Muscle layer of duodenum (tissue), 2 donors: ENCODE results near the gene LAIR2.
"Not testable (repeated sequence)": the region's sequence is repeated elsewhere in the genome, so short reads cannot be mapped to it uniquely, and the experiment has no call there.

ENCODE experiments used
- H3K27ac ChIP-seq: one replicate; pipeline ENCODE4 v1.7.0; 2013; ENCODE audit warnings: mild to moderate bottlenecking, low read length
- H3K27me3 ChIP-seq: one replicate; pipeline ENCODE4 v1.7.0; 2013; ENCODE audit warnings: low read depth, mild to moderate bottlenecking, control low read depth, low read length
- H3K36me3 ChIP-seq, 2 donors: one replicate each; pipeline ENCODE4 v1.7.0; 2013; ENCODE audit warnings: low read length in 2 of 2, control low read depth in 1 of 2, mild to moderate bottlenecking in 1 of 2; ENCODE audit not compliant: insufficient read depth in 2 of 2, control insufficient read depth in 1 of 2
- H3K4me1 ChIP-seq, 2 donors: one replicate each; pipeline ENCODE4 v1.7.0; 2013; ENCODE audit warnings: low read length in 2 of 2, mild to moderate bottlenecking in 2 of 2, control low read depth in 1 of 2, moderate library complexity in 1 of 2; ENCODE audit not compliant: insufficient read depth in 2 of 2, control insufficient read depth in 1 of 2
- H3K4me3 ChIP-seq, 2 donors: one replicate each; pipeline ENCODE4 v1.7.0; 2013; ENCODE audit warnings: low read length in 2 of 2, low read depth in 1 of 2, mild to moderate bottlenecking in 1 of 2
- H3K9me3 ChIP-seq, 2 donors: one replicate each; pipeline ENCODE4 v1.7.0; 2013; ENCODE audit warnings: low read length in 2 of 2, control low read depth in 1 of 2, mild to moderate bottlenecking in 1 of 2; ENCODE audit not compliant: control insufficient read depth in 1 of 2
- donor health status: healthy.

Gene LAIR2

GRCh38 chr19:54466110-54466480, 36.5 kb upstream of the LAIR2 start:
- H3K4me1 ChIP-seq, result peaks cover 11 to 33% of the 10 kb centered on the region in 2 donors
- not testable (repeated sequence) for H3K27ac ChIP-seq, H3K27me3 ChIP-seq, H3K9me3 ChIP-seq, H3K4me3 ChIP-seq
- H3K36me3 ChIP-seq, result peaks cover 0 to 11% of the 10 kb centered on the region in 2 donors

- peak overlapping the region; percentile 85 for H3K27ac ChIP-seq
- no peaks in the 10 kb centered on the region for H3K36me3 ChIP-seq
- H3K4me3 ChIP-seq, result peak overlapping the region in 1 of 2 donors; percentile 23
- H3K4me1 ChIP-seq, result peaks cover 7 to 11% of the 10 kb centered on the region in 2 donors
- no peaks in the 10 kb centered on the region for H3K27me3 ChIP-seq
- H3K9me3 ChIP-seq, result no peaks in the 10 kb centered on the region
Measured at GRCh38 chr19:54469496-54469934, 33.1 kb upstream of the LAIR2 start.

GRCh38 chr19:54470276-54470887, 32.2 kb upstream of the LAIR2 start:
- Histone ChIP-seq H3K27me3 (no peaks in the 10 kb centered on the region), H3K27ac (peak overlapping the region; percentile 85), H3K36me3 (no peaks in the 10 kb centered on the region), H3K4me1 (peaks cover 7 to 11% of the 10 kb centered on the region in 2 donors), H3K9me3 (no peaks in the 10 kb centered on the region), H3K4me3 (peak overlapping the region; percentile 48 to 61)

DNA sequence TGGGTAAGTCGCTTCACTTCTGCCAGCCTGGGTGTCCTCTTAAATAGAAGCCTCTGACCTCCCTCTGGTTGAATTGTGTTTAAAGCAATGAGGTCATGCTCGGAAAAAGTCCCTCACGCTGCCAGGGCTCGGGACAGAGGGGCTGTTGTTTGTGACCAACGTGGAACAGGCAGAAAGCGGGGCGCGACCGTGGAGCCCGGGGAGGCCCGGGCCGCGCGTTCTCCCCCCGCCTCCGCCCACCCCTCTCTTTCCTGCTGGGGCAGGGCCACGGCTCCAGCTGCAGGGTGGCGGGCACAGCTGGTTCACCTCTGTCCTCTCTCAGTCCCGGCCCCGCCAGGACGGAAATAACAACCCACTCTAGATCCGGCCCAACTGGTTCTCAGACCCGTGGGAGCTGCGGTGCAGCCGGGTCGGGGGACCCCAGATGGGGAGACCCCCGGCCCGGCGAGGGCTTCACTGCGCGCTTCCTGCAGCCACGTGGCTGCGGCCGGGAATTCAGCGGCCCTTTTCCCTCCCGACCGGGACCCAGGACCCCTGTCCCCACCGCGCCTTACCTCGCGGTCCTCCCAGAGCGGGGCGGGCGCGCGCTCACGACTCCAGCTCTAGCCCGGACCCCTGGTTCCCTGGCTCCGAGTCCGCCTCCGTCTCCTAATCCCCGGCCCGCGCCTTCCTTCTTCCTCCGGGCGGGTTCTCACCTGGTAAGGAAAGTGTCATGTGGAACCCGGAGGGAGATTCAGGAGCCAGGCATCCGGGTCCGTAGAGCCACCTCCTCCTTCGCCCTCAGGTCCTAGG, 31.4 kb upstream of the LAIR2 start:
- no peaks in the 10 kb centered on the region for H3K27me3 ChIP-seq
- peak overlapping the region; percentile 85 for H3K27ac ChIP-seq
- H3K4me1 ChIP-seq, result peaks cover 7 to 11% of the 10 kb centered on the region in 2 donors

GRCh38 chr19:54473071-54473891, 29.4 kb upstream of the LAIR2 start, which contains the start of gene CDC42EP5:
TSS of gene CDC42EP5 (minus strand) at chr19:54473296. CDS start at chr19:54465547, 7,749 bp downstream.
- H3K27me3 ChIP-seq, result no peaks in the 10 kb centered on the region
- no peaks in the 10 kb centered on the region for H3K9me3 ChIP-seq
- H3K4me3 ChIP-seq, result peak within 1 kb of the TSS; percentile 43 to 44

More for the DNA sequence above, 31.4 kb upstream of the LAIR2 start:
- Histone ChIP-seq H3K36me3 (no peaks in the 10 kb centered on the region), H3K4me3 (peak overlapping the region; percentile 48 to 61), H3K9me3 (no peaks in the 10 kb centered on the region)

GRCh38 chr19:54473892-54474372, 28.7 kb upstream of the LAIR2 start:
- Histone ChIP-seq H3K9me3 (no peaks in the 10 kb centered on the region), H3K36me3 (no peaks in the 10 kb centered on the region), H3K27ac (peak overlapping the region; percentile 77), H3K4me3 (peak overlapping the region in 1 of 2 donors; percentile 43), H3K4me1 (peaks cover 7 to 11% of the 10 kb centered on the region in 2 donors), H3K27me3 (no peaks in the 10 kb centered on the region)

More at GRCh38 chr19:54473071-54473891, 29.4 kb upstream of the LAIR2 start, which contains the start of gene CDC42EP5:
- H3K27ac ChIP-seq, result peak within 1 kb of the TSS; percentile 77
- peaks cover 7 to 11% of the 10 kb centered on the region in 2 donors for H3K4me1 ChIP-seq
- no peaks in the 10 kb centered on the region for H3K36me3 ChIP-seq

DNA sequence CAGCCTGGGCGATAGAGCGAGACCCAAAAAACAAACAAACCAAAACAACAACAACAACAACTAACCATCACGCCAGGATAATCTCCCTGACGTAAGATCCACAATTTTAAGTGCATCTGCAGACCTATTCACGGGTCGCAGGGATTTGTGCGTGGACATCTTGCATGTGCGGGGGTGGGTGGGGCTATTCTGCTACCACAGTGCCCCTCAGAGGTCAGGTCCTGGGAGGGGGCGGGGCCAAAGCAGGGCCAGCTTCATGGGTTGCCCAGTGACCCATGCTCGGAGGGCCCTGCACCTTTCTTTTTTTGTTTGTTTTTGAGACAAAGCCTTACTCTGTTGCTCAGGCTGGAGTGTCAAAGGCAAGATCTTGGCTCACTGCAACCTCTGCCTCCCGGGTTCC, 26.9 kb upstream of the LAIR2 start:
- Histone ChIP-seq H3K27me3 (no peaks in the 10 kb centered on the region), H3K4me1 (peaks cover 2 to 7% of the 10 kb centered on the region in 2 donors), H3K4me3 (no peak overlapping the region), H3K36me3 (no peaks in the 10 kb centered on the region), H3K27ac (no peak overlapping the region), H3K9me3 (no peaks in the 10 kb centered on the region)

- Histone ChIP-seq H3K27me3 (no peaks in the 10 kb centered on the region), H3K36me3 (no peaks in the 10 kb centered on the region), H3K27ac (no peak overlapping the region), H3K9me3 (no peaks in the 10 kb centered on the region), H3K4me3 (no peak overlapping the region), H3K4me1 (no peaks in the 10 kb centered on the region)
Measured at GRCh38 chr19:54477650-54478049, 25.0 kb upstream of the LAIR2 start.

- Histone ChIP-seq H3K27me3 (no peaks in the 10 kb centered on the region), H3K36me3 (no peaks in the 10 kb centered on the region), H3K27ac (no peak overlapping the region), H3K9me3 (no peaks in the 10 kb centered on the region), H3K4me1 (no peaks in the 10 kb centered on the region), H3K4me3 (no peak overlapping the region)
Measured at GRCh38 chr19:54478677-54479266, 23.9 kb upstream of the LAIR2 start.

DNA sequence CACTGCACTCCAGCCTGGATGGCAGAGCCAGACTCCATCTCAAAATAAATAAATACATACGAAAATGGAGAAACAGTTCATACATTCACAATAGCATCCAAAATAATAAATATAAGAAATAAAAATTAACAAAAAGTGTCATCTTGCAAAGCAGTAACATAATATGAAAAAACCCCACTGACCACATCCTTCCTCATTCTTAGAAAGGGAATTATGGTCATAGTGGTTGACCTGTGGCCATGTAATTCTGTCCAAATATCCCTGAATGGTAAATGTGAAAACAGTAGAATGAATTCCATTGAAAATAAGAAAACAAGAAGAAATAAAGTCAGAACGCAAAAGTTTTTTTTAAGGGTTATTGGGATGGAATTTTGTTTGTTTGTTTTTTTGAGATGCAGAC, 22.6 kb upstream of the LAIR2 start:
- no peaks in the 10 kb centered on the region for H3K9me3 ChIP-seq
- no peaks in the 10 kb centered on the region for H3K4me1 ChIP-seq
- no peak overlapping the region for H3K4me3 ChIP-seq
- no peaks in the 10 kb centered on the region for H3K36me3 ChIP-seq
- H3K27me3 ChIP-seq, result peaks cover 3% of the 10 kb centered on the region
- no peak overlapping the region for H3K27ac ChIP-seq
